Measurements from ENCODE around the gene ARHGEF4. TPM values are rescaled to one million over a fixed set of nuclear protein-coding genes. Genes with fewer than 3 reads are reported as not detected.

Gene ARHGEF4
- total and polyA plus RNA-seq, 10 donors = 0.19 to 0.88 (median 0.46) TPM; not detected in 2

GRCh38 chr2:130976591-130977237 lies 140.0 kb downstream of the ARHGEF4 start:
- TF ChIP-seq POLR2A (IDR thresholded peaks at IDR 0.05) (no peak), POLR2AphosphoS5 (IDR thresholded peaks at IDR 0.05) (no peak)
- TF ChIP-seq, protein P1, sequence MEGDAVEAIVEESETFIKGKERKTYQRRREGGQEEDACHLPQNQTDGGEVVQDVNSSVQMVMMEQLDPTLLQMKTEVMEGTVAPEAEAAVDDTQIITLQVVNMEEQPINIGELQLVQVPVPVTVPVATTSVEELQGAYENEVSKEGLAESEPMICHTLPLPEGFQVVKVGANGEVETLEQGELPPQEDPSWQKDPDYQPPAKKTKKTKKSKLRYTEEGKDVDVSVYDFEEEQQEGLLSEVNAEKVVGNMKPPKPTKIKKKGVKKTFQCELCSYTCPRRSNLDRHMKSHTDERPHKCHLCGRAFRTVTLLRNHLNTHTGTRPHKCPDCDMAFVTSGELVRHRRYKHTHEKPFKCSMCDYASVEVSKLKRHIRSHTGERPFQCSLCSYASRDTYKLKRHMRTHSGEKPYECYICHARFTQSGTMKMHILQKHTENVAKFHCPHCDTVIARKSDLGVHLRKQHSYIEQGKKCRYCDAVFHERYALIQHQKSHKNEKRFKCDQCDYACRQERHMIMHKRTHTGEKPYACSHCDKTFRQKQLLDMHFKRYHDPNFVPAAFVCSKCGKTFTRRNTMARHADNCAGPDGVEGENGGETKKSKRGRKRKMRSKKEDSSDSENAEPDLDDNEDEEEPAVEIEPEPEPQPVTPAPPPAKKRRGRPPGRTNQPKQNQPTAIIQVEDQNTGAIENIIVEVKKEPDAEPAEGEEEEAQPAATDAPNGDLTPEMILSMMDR (IDR thresholded peaks at IDR 0.05 in 8 of 11, conservative IDR thresholded peaks at IDR 0.05 in 3 of 11) = no peak
- H3K4me3 ChIP-seq = no peak overlapping the region

DNA sequence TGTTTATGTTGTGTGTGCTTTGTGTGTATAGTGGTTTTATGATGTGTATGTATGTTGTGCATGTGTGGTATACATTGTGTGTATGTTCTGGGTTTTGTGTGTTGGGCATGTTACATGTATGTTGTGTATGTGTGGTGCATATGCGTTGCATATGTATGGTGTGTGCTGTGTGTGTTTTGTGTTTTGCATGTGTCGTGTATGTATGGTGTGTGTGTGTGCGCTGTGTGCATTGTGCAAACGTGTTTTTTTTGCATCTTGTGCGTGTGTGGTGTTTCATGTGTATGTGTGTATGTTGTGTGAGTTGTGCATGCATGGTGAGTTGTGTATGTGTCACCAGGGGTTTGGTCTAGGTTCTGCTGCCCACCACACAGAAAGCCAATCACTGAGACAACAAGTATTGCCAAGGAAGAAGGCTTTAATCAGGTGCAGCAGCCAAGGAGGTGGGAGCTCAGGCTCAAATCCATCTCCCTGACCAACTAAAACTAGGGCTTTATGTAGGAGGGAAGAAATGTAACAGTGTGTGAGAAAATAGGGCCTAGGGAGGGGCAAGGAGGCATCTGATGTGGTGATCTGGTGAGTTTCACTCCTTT lies 140.8 kb downstream of the ARHGEF4 start:
- 83 to 99% (median 96%) methylated on average over 5 of the region's 5 CpGs for WGBS, 5 donors
- peaks cover 0 to 16% (median 10%) of the 10 kb centered on the region in 8 donors for H3K9me3 ChIP-seq
- no peak overlapping the region for H3K4me3 ChIP-seq
- no peaks in the 10 kb centered on the region for H3K4me1 ChIP-seq
- no peaks in the 10 kb centered on the region for H3K36me3 ChIP-seq
- no peak for DNase-seq
- intact Hi-C loops (cut with DNase I; ENCODE audit: low total_unique reads) = no loop called here
- H3K27ac ChIP-seq = no peak overlapping the region
- TF ChIP-seq, protein P1 (IDR thresholded peaks at IDR 0.05 in 8 of 11, conservative IDR thresholded peaks at IDR 0.05 in 3 of 11) = no peak
- TF ChIP-seq POLR2A (IDR thresholded peaks at IDR 0.05) = no peak
- TF ChIP-seq POLR2AphosphoS5 (IDR thresholded peaks at IDR 0.05) = no peak
- peaks cover 0 to 17% (median 0%) of the 10 kb centered on the region in 7 donors for H3K27me3 ChIP-seq (replicated peaks in 1 of 7)

More at GRCh38 chr2:130976591-130977237, 140.0 kb downstream of the ARHGEF4 start:
- Histone ChIP-seq H3K36me3 (no peaks in the 10 kb centered on the region), H3K9me3 (peaks cover 0 to 16% (median 10%) of the 10 kb centered on the region in 8 donors), H3K27me3 (replicated peaks in 1 of 7) (peaks cover 0 to 17% (median 0%) of the 10 kb centered on the region in 7 donors), H3K27ac (no peak overlapping the region), H3K4me1 (no peaks in the 10 kb centered on the region)
- no peak for DNase-seq
- WGBS, 5 donors = 87 to 95% (median 92%) methylated on average over 10 of the region's 10 CpGs
- intact Hi-C loops (cut with DNase I; ENCODE audit: low total_unique reads) = no loop called here

DNA sequence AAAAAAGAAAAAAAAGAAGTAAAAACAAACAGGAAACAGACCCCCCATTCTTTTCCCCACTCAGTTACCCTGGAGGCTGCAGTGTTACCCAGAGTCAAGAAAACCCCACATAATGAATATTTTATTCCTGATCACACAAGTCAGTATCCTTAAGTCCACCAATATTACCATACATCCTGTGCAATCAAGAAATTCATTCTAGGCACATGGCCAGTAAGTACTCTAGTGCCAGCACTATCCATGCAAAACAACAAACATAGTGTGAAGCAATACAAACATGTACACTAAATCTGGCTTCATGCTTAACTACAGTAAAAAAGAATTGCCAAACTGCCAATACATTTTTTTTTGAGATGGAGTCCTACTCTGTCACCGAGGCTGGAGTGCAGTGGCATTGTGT lies 145.0 kb downstream of the ARHGEF4 start:
- TF ChIP-seq, protein P1 (IDR thresholded peaks at IDR 0.05 in 8 of 11, conservative IDR thresholded peaks at IDR 0.05 in 3 of 11) = no peak
- TF ChIP-seq POLR2AphosphoS5 (IDR thresholded peaks at IDR 0.05) (no peak), POLR2A (IDR thresholded peaks at IDR 0.05) (no peak)
- 80 to 94% (median 87%) methylated on average over 1 of the region's 1 CpG for WGBS, 5 donors
- Histone ChIP-seq H3K4me1 (peaks cover 0 to 20% (median 13%) of the 10 kb centered on the region in 6 donors), H3K9me3 (peaks cover 0 to 21% (median 10%) of the 10 kb centered on the region in 8 donors), H3K27me3 (replicated peaks in 1 of 7) (peaks cover 0 to 11% (median 0%) of the 10 kb centered on the region in 7 donors), H3K27ac (no peak overlapping the region), H3K4me3 (no peak overlapping the region), H3K36me3 (no peaks in the 10 kb centered on the region)
- intact Hi-C loops (cut with DNase I; ENCODE audit: low total_unique reads) = no loop called here
- no peak for DNase-seq

DNA sequence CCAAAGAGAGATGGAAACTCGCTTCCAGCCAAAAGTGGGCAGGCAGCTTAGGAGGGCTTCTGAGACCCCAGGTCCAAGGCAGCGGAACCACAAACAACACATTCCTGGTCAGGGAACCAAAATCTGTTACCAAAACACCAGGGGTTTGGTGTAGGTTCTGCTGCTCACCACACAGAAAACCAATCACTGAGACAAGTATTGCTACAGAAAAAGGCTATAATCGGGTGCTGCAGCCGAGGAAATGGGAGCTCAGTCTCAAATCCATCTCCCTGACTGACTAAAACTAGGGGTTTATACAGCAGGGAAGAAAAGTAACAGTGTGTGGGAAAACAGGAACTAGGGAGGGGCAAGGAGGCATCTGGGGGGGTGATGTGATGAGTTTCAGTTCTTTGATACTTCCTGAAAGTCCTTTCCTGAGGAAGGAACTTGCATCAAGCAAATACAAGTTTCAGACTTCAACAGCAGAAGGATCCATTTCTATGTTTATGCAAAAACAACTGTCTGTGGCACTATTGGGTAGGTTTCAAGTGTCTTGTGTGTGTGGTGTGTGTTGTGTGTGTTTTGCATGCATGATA lies 148.6 kb downstream of the ARHGEF4 start:
- peaks cover 0 to 8% (median 0%) of the 10 kb centered on the region in 8 donors for H3K9me3 ChIP-seq
- no peak for TF ChIP-seq POLR2A (IDR thresholded peaks at IDR 0.05)
- TF ChIP-seq, protein P1 (IDR thresholded peaks at IDR 0.05 in 8 of 11, conservative IDR thresholded peaks at IDR 0.05 in 3 of 11) = no peak
- no peak for TF ChIP-seq POLR2AphosphoS5 (IDR thresholded peaks at IDR 0.05)
- peaks cover 0 to 11% (median 0%) of the 10 kb centered on the region in 7 donors for H3K27me3 ChIP-seq (replicated peaks in 1 of 7)
- intact Hi-C loops (cut with DNase I; ENCODE audit: low total_unique reads) = no loop called here
- peak overlapping the region in 3 of 8 donors; percentile 11 to 60 (median 37) for H3K27ac ChIP-seq
- H3K36me3 ChIP-seq = no peaks in the 10 kb centered on the region
- H3K4me3 ChIP-seq = no peak overlapping the region
- peaks cover 0 to 23% (median 13%) of the 10 kb centered on the region in 6 donors for H3K4me1 ChIP-seq
- WGBS, 5 donors = 65 to 78% (median 71%) methylated on average over 4 of the region's 4 CpGs
- DNase-seq = no peak

Data from spleen (tissue), 11 donors.